Measurements from ENCODE around the gene HOMEZ. TPM values are rescaled to one million over a fixed set of nuclear protein-coding genes. Genes with fewer than 3 reads are reported as not detected.
A peak's percentile ranks its signal among the peaks of the same experiment; 100 is the strongest.

The HOMEZ gene
- total RNA-seq, 2 donors from 2014 or later: 23.8 to 32.0 TPM

GRCh38 chr14:23307146-23307530 lies 21.2 kb upstream of the HOMEZ start:
- H3K9me3 Mint-ChIP-seq: no peaks in the 10 kb centered on the region
- WGBS, 2 experiments (ENCODE audit: insufficient coverage in 1 of 2, insufficient read length in 1 of 2): 8 to 10% methylated on average over 2 to 3 of the region's 5 CpGs
- H3K27me3 Mint-ChIP-seq (ENCODE audit: insufficient read depth): peaks cover 13% of the 10 kb centered on the region
- H3K4me1 Mint-ChIP-seq: peaks cover 15% of the 10 kb centered on the region
- peaks cover 5% of the 10 kb centered on the region for H3K27me3 ChIP-seq (ENCODE audit: control insufficient read depth, insufficient read depth, low read length, poor library complexity, severe bottlenecking)
- peak overlapping the region; percentile 97 for H3K4me3 ChIP-seq (ENCODE audit: low read length)
- peak overlapping the region; percentile 87 for H3K9ac ChIP-seq (ENCODE audit: extremely low read depth, low read length, poor library complexity, severe bottlenecking)
- H3K4me1 ChIP-seq (ENCODE audit: control insufficient read depth, insufficient read depth, low read length): peaks cover 4% of the 10 kb centered on the region
- H3K36me3 ChIP-seq (ENCODE audit: control insufficient read depth, insufficient read depth, low read length): peaks cover 39% of the 10 kb centered on the region
- peak overlapping the region; percentile 97 for H3K27ac Mint-ChIP-seq
- no peaks in the 10 kb centered on the region for H3K9me3 ChIP-seq (ENCODE audit: control insufficient read depth, low read length)
- peaks cover 37% of the 10 kb centered on the region for H3K36me3 Mint-ChIP-seq (ENCODE audit: low read depth)
- peak overlapping the region; percentile 55 for H3K27ac ChIP-seq (ENCODE audit: low read depth, low read length)
- no peak for TF ChIP-seq CTCF (conservative IDR thresholded peaks at IDR 0.05)
- no peak for DNase-seq
- H3K4me3 Mint-ChIP-seq: peak overlapping the region; percentile 92

GRCh38 chr14:23306412-23307145 lies 20.6 kb upstream of the HOMEZ start, which contains the start of gene BCL2L2:
Gene BCL2L2, plus strand, starts transcription at chr14:23306833. Its CDS starts 935 bp downstream, at chr14:23307768.
- peaks cover 15% of the 10 kb centered on the region for H3K4me1 Mint-ChIP-seq

More at GRCh38 chr14:23306412-23307145, 20.6 kb upstream of the HOMEZ start, which contains the start of gene BCL2L2:
- no peak for TF ChIP-seq CTCF (conservative IDR thresholded peaks at IDR 0.05)
- H3K9me3 Mint-ChIP-seq: no peaks in the 10 kb centered on the region
- H3K27me3 Mint-ChIP-seq (ENCODE audit: insufficient read depth): peaks cover 13% of the 10 kb centered on the region
- Histone ChIP-seq H3K27ac (ENCODE audit: low read depth, low read length) (peak within 1 kb of the TSS; percentile 55), H3K4me3 (ENCODE audit: low read length) (peak within 1 kb of the TSS; percentile 97), H3K9me3 (ENCODE audit: control insufficient read depth, low read length) (no peaks in the 10 kb centered on the region), H3K4me1 (ENCODE audit: control insufficient read depth, insufficient read depth, low read length) (peaks cover 4% of the 10 kb centered on the region), H3K27me3 (ENCODE audit: control insufficient read depth, insufficient read depth, low read length, poor library complexity, severe bottlenecking) (peaks cover 5% of the 10 kb centered on the region), H3K36me3 (ENCODE audit: control insufficient read depth, insufficient read depth, low read length) (peaks cover 34% of the 10 kb centered on the region), H3K9ac (ENCODE audit: extremely low read depth, low read length, poor library complexity, severe bottlenecking) (peak within 1 kb of the TSS; percentile 87)
- DNase-seq: peak; percentile 97
- peak within 1 kb of the TSS; percentile 92 for H3K4me3 Mint-ChIP-seq
- H3K36me3 Mint-ChIP-seq (ENCODE audit: low read depth): peaks cover 33% of the 10 kb centered on the region
- WGBS, 2 experiments (ENCODE audit: insufficient coverage in 1 of 2, insufficient read length in 1 of 2): 1 to 8% methylated on average over 5 to 24 of the region's 24 CpGs
- H3K27ac Mint-ChIP-seq: peak within 1 kb of the TSS; percentile 97

Data from endodermal cell (in vitro differentiated cells).